ENCODE measurements around the gene KRT83.

DNA sequence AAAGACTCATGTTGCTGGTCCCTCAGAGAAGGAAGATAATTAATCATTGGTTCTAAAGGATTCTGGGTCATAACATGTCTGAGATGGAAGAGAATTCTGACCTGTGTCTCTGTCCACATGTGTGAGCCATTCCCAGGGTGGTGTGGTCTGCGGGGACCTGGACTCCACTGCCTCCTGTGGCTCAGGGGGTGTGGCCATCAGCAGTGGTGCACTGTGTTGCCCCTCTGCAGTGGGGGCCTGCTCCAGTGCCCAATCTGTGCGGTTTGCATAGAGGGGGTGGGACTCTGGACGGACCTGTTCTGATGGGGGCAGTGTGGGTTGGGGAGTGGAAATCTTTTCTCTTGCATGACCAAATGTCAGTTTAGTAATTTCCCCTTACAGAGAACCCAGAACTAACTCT, 32.6 kb upstream of the KRT83 start:
- TF ChIP-seq JUNB (IDR thresholded peaks at IDR 0.05) (no peak), FOXS1 (CRISPR knock-in tag; IDR thresholded peaks at IDR 0.05) (no peak), EP300 (IDR thresholded peaks at IDR 0.05) (no peak), MAFK (IDR thresholded peaks at IDR 0.05; ENCODE audit: partially characterized antibody) (no peak), HOXB13 (CRISPR knock-in tag; IDR thresholded peaks at IDR 0.05; ENCODE audit: low read depth) (no peak), HDAC2 (IDR thresholded peaks at IDR 0.05) (no peak), CHD4 (IDR thresholded peaks at IDR 0.05; ENCODE audit: borderline replicate concordance) (no peak), HOXA7 (CRISPR knock-in tag; IDR thresholded peaks at IDR 0.05) (no peak), CHD2 (IDR thresholded peaks at IDR 0.05; ENCODE audit: low read length, partially characterized antibody) (no peak), RCOR1 (IDR thresholded peaks at IDR 0.05; ENCODE audit: low read depth, low read length) (no peak)
- TF ChIP-seq, protein P1, sequence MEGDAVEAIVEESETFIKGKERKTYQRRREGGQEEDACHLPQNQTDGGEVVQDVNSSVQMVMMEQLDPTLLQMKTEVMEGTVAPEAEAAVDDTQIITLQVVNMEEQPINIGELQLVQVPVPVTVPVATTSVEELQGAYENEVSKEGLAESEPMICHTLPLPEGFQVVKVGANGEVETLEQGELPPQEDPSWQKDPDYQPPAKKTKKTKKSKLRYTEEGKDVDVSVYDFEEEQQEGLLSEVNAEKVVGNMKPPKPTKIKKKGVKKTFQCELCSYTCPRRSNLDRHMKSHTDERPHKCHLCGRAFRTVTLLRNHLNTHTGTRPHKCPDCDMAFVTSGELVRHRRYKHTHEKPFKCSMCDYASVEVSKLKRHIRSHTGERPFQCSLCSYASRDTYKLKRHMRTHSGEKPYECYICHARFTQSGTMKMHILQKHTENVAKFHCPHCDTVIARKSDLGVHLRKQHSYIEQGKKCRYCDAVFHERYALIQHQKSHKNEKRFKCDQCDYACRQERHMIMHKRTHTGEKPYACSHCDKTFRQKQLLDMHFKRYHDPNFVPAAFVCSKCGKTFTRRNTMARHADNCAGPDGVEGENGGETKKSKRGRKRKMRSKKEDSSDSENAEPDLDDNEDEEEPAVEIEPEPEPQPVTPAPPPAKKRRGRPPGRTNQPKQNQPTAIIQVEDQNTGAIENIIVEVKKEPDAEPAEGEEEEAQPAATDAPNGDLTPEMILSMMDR (IDR thresholded peaks at IDR 0.05): no peak
- TF ChIP-seq, protein P2, sequence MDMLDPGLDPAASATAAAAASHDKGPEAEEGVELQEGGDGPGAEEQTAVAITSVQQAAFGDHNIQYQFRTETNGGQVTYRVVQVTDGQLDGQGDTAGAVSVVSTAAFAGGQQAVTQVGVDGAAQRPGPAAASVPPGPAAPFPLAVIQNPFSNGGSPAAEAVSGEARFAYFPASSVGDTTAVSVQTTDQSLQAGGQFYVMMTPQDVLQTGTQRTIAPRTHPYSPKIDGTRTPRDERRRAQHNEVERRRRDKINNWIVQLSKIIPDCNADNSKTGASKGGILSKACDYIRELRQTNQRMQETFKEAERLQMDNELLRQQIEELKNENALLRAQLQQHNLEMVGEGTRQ (IDR thresholded peaks at IDR 0.05): no peak
- TF ChIP-seq, protein P3, sequence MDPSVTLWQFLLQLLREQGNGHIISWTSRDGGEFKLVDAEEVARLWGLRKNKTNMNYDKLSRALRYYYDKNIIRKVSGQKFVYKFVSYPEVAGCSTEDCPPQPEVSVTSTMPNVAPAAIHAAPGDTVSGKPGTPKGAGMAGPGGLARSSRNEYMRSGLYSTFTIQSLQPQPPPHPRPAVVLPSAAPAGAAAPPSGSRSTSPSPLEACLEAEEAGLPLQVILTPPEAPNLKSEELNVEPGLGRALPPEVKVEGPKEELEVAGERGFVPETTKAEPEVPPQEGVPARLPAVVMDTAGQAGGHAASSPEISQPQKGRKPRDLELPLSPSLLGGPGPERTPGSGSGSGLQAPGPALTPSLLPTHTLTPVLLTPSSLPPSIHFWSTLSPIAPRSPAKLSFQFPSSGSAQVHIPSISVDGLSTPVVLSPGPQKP (IDR thresholded peaks at IDR 0.05; ENCODE audit: low read depth, low read length): no peak
